B cell (primary cell): ENCODE measurements around the gene CCR9. TPM values are rescaled to one million over a fixed set of nuclear protein-coding genes. Genes with fewer than 3 reads are reported as not detected.

Experiments
- ATAC-seq: fragments of 200-7000 bp; cut with Tn5 transposase; one replicate; pipeline ENCODE4 v1.10.0; 2021; ENCODE audit warnings: low read depth, mild to moderate bottlenecking, moderate number of reproducible peaks, moderate library complexity
- CTCF ChIA-PET: fragments of 350-600 bp; sonication (Branson Sonifier 250); formaldehyde crosslinking; loops from one replicate; lab custom pipeline; 2021; ENCODE audit warnings: antibody characterized with exemption, inconsistent platforms; lab: Charles Lee
- POLR2A ChIA-PET: fragments of 350-600 bp; sonication (Branson Sonifier 250); formaldehyde crosslinking; loops from one replicate; lab custom pipeline; 2021; ENCODE audit warnings: antibody characterized with exemption; lab: Charles Lee
- DNase-seq: peaks from one replicate; pipeline ENCODE4 v3.0.0; 2013
- H2AFZ ChIP-seq: 2 replicates; pipeline ENCODE4 v1.6.1; 2012; ENCODE audit warnings: mild to moderate bottlenecking, low read depth, low read length; ENCODE audit not compliant: insufficient read depth, poor library complexity, severe bottlenecking
- H3K27ac ChIP-seq, 2 donors: 1 replicate in 1 of 2; 2 replicates in 1 of 2; pipeline ENCODE4 v1.5.1; 2012 to 2013; ENCODE audit warnings: low read length in 2 of 2, mild to moderate bottlenecking in 2 of 2, moderate library complexity in 1 of 2
- H3K27me3 ChIP-seq, 4 experiments: fragments of 200-600 bp in 1 of 4; sonication (generic) in 1 of 4; replicated peaks in 1 of 4; 1 replicate in 2 of 4; 2 replicates in 2 of 4; pipeline versions ENCODE4 v1.6.1 to v1.7.0; 2013 to 2016; ENCODE audit warnings: low read length in 3 of 4, mild to moderate bottlenecking in 2 of 4, mixed read lengths in 1 of 4, moderate library complexity in 1 of 4; ENCODE audit not compliant: insufficient read depth in 4 of 4, control insufficient read depth in 3 of 4; ENCODE audit errors: control extremely low read depth in 1 of 4
- H3K36me3 ChIP-seq, 2 experiments: replicated peaks in 1 of 2; 1 replicate in 1 of 2; 2 replicates in 1 of 2; pipeline versions ENCODE4 v1.6.1 to v1.7.1; 2013; ENCODE audit warnings: low read length in 1 of 2; ENCODE audit not compliant: insufficient read depth in 2 of 2, control insufficient read depth in 1 of 2; ENCODE audit errors: control extremely low read depth in 1 of 2, extremely low read depth in 1 of 2
- H3K4me1 ChIP-seq, 2 donors: fragments of 200-600 bp in 1 of 2; sonication (generic) in 1 of 2; 1 replicate in 1 of 2; 2 replicates in 1 of 2; pipeline versions ENCODE4 v1.5.1 to v1.6.1; 2013 to 2017; ENCODE audit warnings: low read length in 2 of 2; ENCODE audit not compliant: control insufficient read depth in 2 of 2, insufficient read depth in 2 of 2
- H3K4me2 ChIP-seq: replicated peaks from 2 replicates; pipeline ENCODE3; 2012; ENCODE audit warnings: mild to moderate bottlenecking, low read depth, low read length; ENCODE audit not compliant: poor library complexity, severe bottlenecking
- H3K4me3 ChIP-seq, 5 experiments: fragments of 200-600 bp in 1 of 5; sonication (generic) in 1 of 5; 1 replicate in 3 of 5; 2 replicates in 2 of 5; pipeline versions ENCODE4 v1.5.1 to v1.7.0; 2011 to 2016; ENCODE audit warnings: low read length in 4 of 5, mild to moderate bottlenecking in 4 of 5, low read depth in 2 of 5, control low read depth in 1 of 5, moderate library complexity in 1 of 5; ENCODE audit not compliant: insufficient read depth in 1 of 5; ENCODE audit errors: control extremely low read depth in 1 of 5, extremely low read depth in 1 of 5
- H3K79me2 ChIP-seq: fragments of 200-600 bp; sonication (generic); one replicate; pipeline ENCODE4 v1.6.0; 2016; ENCODE audit warnings: low read length; ENCODE audit not compliant: control insufficient read depth, insufficient read depth
- H3K9ac ChIP-seq: fragments of 200-600 bp; sonication (generic); 2 replicates; pipeline ENCODE4 v1.6.1; 2017; ENCODE audit warnings: mild to moderate bottlenecking, low read length, moderate library complexity
- H3K9me3 ChIP-seq, 3 donors: one replicate each; pipeline versions ENCODE4 v1.6.1 to v1.7.1; 2013; ENCODE audit warnings: low read length in 2 of 3; ENCODE audit not compliant: control insufficient read depth in 2 of 3, insufficient read depth in 1 of 3; ENCODE audit errors: control extremely low read depth in 1 of 3
- H4K20me1 ChIP-seq: 2 replicates; pipeline ENCODE4 v1.6.0; 2012; ENCODE audit warnings: mild to moderate bottlenecking, low read length; ENCODE audit not compliant: insufficient read depth, control insufficient read depth, poor library complexity, severe bottlenecking
- H3K27ac Mint-ChIP-seq: one replicate; pipeline ENCODE4 v1.8.0; 2021; ENCODE audit warnings: mixed read lengths
- H3K27me3 Mint-ChIP-seq: one replicate; pipeline ENCODE4 v1.8.0; 2021; ENCODE audit warnings: mixed read lengths
- H3K4me1 Mint-ChIP-seq: one replicate; pipeline ENCODE4 v1.8.0; 2021; ENCODE audit warnings: mixed read lengths
- H3K4me3 Mint-ChIP-seq: one replicate; pipeline ENCODE4 v1.8.0; 2021; ENCODE audit warnings: mixed read lengths
- H3K9me3 Mint-ChIP-seq: one replicate; pipeline ENCODE4 v1.8.0; 2022; ENCODE audit warnings: mixed read lengths; ENCODE audit not compliant: insufficient read depth
- EZH2 ChIP-seq: IDR thresholded peaks from 2 replicates; pipeline ENCODE4 v1.6.1; 2012; ENCODE audit warnings: borderline replicate concordance, low read depth, mild to moderate bottlenecking, moderate library complexity, low read length; ENCODE audit not compliant: insufficient read depth, poor library complexity, severe bottlenecking
- WGBS: methylation state at CpG from one replicate; pipeline ENCODE4 v1.1.5; 2013; ENCODE audit warnings: missing lambda C conversion rate; ENCODE audit not compliant: insufficient coverage; 5-methylcytosine and 5-hydroxymethylcytosine counted together
- intact Hi-C: fragments of 100-400 bp; cut with micrococcal nuclease; formaldehyde crosslinking; loops from one replicate; pipeline ENCODE4 v1.10.0; 2022
- polyA plus RNA-seq: library from polyadenylated mRNA; depleted of rRNA; stranded (reverse); fragments of >200 nt; gene quantifications from 2 replicates; pipeline ENCODE4 v1.2.3, GENCODE V29; 2012
- total RNA-seq, 2 donors: library from RNA; stranded (reverse); fragments of 120-200 nt in 1 of 2; gene quantifications; 1 replicate in 1 of 2; 2 replicates in 1 of 2; pipeline versions ENCODE4 v1.2.3 to v1.2.4, GENCODE V29; 2013 to 2022
- TF ChIP-seq, protein P1 (sequence below): fragments of 200-600 bp; IDR thresholded peaks from one replicate; pipeline ENCODE4 v1.8.0; 2022; ENCODE audit warnings: antibody characterized with exemption, mild to moderate bottlenecking

The CCR9 gene
- total and polyA plus RNA-seq, 2 donors (not counting 1 experiment from before 2014, with no cell fraction given) = 0.76 to 1.1 TPM

DNA sequence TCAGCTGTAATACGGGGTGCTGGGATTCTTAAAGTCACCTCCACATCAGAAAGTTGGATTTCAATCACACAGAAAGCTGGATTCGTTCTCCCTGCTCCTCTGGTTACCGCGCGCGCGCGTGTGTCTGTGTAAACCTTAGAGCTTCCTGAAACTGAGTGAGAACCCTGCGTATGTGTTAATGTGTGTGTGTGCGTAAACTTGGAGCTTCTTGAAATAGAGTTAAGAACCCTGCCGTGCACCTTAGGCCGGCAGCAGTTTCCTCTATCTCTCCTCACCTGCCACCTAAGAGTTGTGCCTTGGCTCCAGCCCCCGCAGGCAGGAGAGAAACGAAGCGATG is 45.0 kb upstream of the CCR9 start:
- ATAC-seq = peak; percentile 28
- no peak for TF ChIP-seq EZH2
- TF ChIP-seq, protein P1, sequence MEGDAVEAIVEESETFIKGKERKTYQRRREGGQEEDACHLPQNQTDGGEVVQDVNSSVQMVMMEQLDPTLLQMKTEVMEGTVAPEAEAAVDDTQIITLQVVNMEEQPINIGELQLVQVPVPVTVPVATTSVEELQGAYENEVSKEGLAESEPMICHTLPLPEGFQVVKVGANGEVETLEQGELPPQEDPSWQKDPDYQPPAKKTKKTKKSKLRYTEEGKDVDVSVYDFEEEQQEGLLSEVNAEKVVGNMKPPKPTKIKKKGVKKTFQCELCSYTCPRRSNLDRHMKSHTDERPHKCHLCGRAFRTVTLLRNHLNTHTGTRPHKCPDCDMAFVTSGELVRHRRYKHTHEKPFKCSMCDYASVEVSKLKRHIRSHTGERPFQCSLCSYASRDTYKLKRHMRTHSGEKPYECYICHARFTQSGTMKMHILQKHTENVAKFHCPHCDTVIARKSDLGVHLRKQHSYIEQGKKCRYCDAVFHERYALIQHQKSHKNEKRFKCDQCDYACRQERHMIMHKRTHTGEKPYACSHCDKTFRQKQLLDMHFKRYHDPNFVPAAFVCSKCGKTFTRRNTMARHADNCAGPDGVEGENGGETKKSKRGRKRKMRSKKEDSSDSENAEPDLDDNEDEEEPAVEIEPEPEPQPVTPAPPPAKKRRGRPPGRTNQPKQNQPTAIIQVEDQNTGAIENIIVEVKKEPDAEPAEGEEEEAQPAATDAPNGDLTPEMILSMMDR = no peak
- no peaks in the 10 kb centered on the region for H3K27me3 ChIP-seq
- Mint-ChIP-seq H3K4me1 (peaks cover 23% of the 10 kb centered on the region), H3K27me3 (no peaks in the 10 kb centered on the region), H3K9me3 (no peaks in the 10 kb centered on the region), H3K4me3 (peak overlapping the region; percentile 98), H3K27ac (peak overlapping the region; percentile 97)
- intact Hi-C loops = loop anchor here (5.0 kb wide), 2 partner anchors 51 to 86 kb away; no protein-coding TSS in a partner anchor
- ChIA-PET POLR2A (no interaction called here), CTCF (interaction anchor here (0.9 to 1.9 kb wide), 4 partner anchors 9 to 80 kb away, joined by 3 to 5 read pairs (median 4); no protein-coding TSS in a partner anchor)
- H3K4me2 ChIP-seq = peak overlapping the region; percentile 91
- peaks cover 20% of the 10 kb centered on the region for H3K79me2 ChIP-seq
- H3K36me3 ChIP-seq = peaks cover 0 to 4% of the 10 kb centered on the region in 2 experiments
- H3K27ac ChIP-seq = peak overlapping the region; percentile 83 to 95
- H3K9me3 ChIP-seq = no peaks in the 10 kb centered on the region
- peaks cover 12 to 16% of the 10 kb centered on the region in 2 donors for H3K4me1 ChIP-seq
- H2AFZ ChIP-seq = peak overlapping the region; percentile 93
- DNase-seq = no peak
- H3K9ac ChIP-seq = peak overlapping the region; percentile 94
- H4K20me1 ChIP-seq = no peaks in the 10 kb centered on the region
- 1% methylated on average over 11 of the region's 15 CpGs for WGBS
- peak overlapping the region; percentile 65 to 95 (median 88) for H3K4me3 ChIP-seq

DNA sequence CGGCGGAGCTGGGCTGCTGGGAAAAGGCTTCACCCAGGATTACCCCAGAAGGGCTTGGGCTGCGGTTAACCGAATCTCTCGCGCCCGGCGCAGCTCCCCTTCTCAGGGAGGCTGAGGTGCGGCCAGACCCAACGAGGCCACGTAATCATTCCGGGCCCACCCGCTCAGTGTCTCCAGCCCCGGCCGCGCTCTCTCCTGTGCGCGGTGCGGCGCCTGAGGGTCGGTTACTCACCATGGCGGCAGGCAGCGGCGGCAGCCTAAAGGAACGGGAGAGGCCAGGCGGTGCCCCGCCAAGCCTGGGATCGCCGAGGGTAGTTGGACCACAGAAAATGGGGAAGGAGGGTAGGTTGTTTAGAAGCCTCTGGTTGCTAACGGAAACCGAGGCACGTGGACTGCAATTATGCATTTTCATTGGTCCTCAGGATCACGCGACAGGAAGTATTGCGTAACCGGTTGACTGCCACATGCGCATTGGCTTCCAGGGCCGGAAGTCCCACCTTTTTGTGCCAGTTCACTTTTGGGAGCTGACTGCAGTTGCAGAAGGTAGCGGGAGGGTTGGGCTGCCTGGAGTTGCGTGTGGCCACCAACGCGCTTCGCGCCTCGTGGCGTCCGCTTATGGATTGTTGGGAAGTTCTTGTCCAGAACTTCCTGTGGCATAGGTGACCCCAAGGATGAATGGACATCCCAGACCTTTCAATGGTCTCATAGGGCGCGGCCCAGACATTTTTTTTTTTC is 44.4 kb upstream of the CCR9 start, which contains the start of gene LZTFL1:
Gene LZTFL1 (minus strand): TSS at position 363 of the 735 bp plus-strand sequence. CDS start 128 bp downstream, at position 235.
- Histone ChIP-seq H3K4me1 (peaks cover 12 to 16% of the 10 kb centered on the region in 2 donors), H3K4me3 (peak within 1 kb of the TSS; percentile 65 to 95 (median 88)), H3K79me2 (peaks cover 20% of the 10 kb centered on the region), H2AFZ (peak within 1 kb of the TSS; percentile 93), H3K27ac (peak within 1 kb of the TSS; percentile 83 to 95), H3K36me3 (no peaks in the 10 kb centered on the region), H3K9me3 (no peaks in the 10 kb centered on the region), H3K9ac (peak within 1 kb of the TSS; percentile 94), H4K20me1 (no peaks in the 10 kb centered on the region), H3K27me3 (no peaks in the 10 kb centered on the region), H3K4me2 (peak within 1 kb of the TSS; percentile 91)
- peak within 1 kb of the TSS; percentile 98 for H3K4me3 Mint-ChIP-seq
- no peaks in the 10 kb centered on the region for H3K27me3 Mint-ChIP-seq
- ATAC-seq = peak; percentile 90
- WGBS = 3% methylated on average over 49 of the region's 49 CpGs
- DNase-seq = peak; percentile 96
- no peak for TF ChIP-seq EZH2
- TF ChIP-seq, protein P1 = no peak
- POLR2A ChIA-PET = interaction anchor here (0.5 kb wide), 1 partner anchor 78 kb away, joined by 5 read pairs; no protein-coding TSS in a partner anchor
- CTCF ChIA-PET = interaction anchor here (0.9 to 1.9 kb wide), 5 partner anchors 10 to 647 kb away, joined by 3 to 5 read pairs (median 4); no protein-coding TSS in a partner anchor
- intact Hi-C loops = loop anchor here (1.0 to 5.0 kb wide), 5 partner anchors 50 to 245 kb away; partner anchors contain the start of genes FYCO1 and SACM1L
- peak within 1 kb of the TSS; percentile 97 for H3K27ac Mint-ChIP-seq
- peaks cover 23% of the 10 kb centered on the region for H3K4me1 Mint-ChIP-seq
- H3K9me3 Mint-ChIP-seq = no peaks in the 10 kb centered on the region
